Activated CD4-positive, alpha-beta T cell treated with anti-CD3 and anti-CD28 coated beads for 36 hours (primary cell): ENCODE results near the gene CRYBG3. TPM values are rescaled to one million over a fixed set of nuclear protein-coding genes. Genes with fewer than 3 reads are reported as not detected.

Experiments used
- ATAC-seq: fragments of 200-7000 bp; cut with Tn5 transposase; one replicate; pipeline ENCODE4 v1.10.0; 2021; ENCODE audit warnings: mild to moderate bottlenecking, moderate library complexity
- CTCF ChIA-PET: fragments of 350-600 bp; sonication (Branson Sonifier 250); formaldehyde crosslinking; loops from one replicate; lab custom pipeline; 2021; ENCODE audit warnings: antibody characterized with exemption; lab: Charles Lee
- POLR2A ChIA-PET: fragments of 350-600 bp; sonication (Branson Sonifier 250); formaldehyde crosslinking; loops from one replicate; lab custom pipeline; 2021; ENCODE audit warnings: antibody characterized with exemption, inconsistent platforms; lab: Charles Lee
- DNase-seq: peaks from one replicate; pipeline ENCODE4 v3.0.0-alpha.2; 2020
- H3K27ac Mint-ChIP-seq: one replicate; pipeline ENCODE4 v1.8.0; 2021; ENCODE audit warnings: mixed read lengths
- H3K27me3 Mint-ChIP-seq: one replicate; pipeline ENCODE4 v1.8.0; 2021; ENCODE audit warnings: mixed read lengths
- H3K36me3 Mint-ChIP-seq: one replicate; pipeline ENCODE4 v1.8.0; 2021; ENCODE audit warnings: low read depth, mixed read lengths
- H3K4me1 Mint-ChIP-seq: one replicate; pipeline ENCODE4 v1.8.0; 2021; ENCODE audit warnings: mixed read lengths
- H3K4me3 Mint-ChIP-seq: one replicate; pipeline ENCODE4 v1.8.0; 2021; ENCODE audit warnings: mild to moderate bottlenecking, moderate library complexity, mixed read lengths
- H3K9me3 Mint-ChIP-seq: one replicate; pipeline ENCODE4 v1.8.0; 2021; ENCODE audit warnings: low read depth, mixed read lengths
- intact Hi-C, 2 experiments: fragments of 100-400 bp; cut with DNase I in 1 of 2; cut with micrococcal nuclease in 1 of 2; formaldehyde crosslinking; loops; one replicate each; pipeline versions ENCODE4 v1.14.2 to v1.15.1; 2022 to 2024; cut with DNase I, micrococcal nuclease
- total RNA-seq, 2 experiments: library from RNA; stranded (reverse); gene quantifications; one replicate each; pipeline ENCODE4 v1.2.3, GENCODE V29; 2021

The CRYBG3 gene
- total RNA-seq, 2 experiments from 2014 or later, result 4.2 to 4.9 TPM

GRCh38 chr3:97974996-97975395, 153.2 kb downstream of the CRYBG3 start:
- Mint-ChIP-seq H3K27me3 (no peaks in the 10 kb centered on the region), H3K4me3 (no peak overlapping the region), H3K9me3 (no peaks in the 10 kb centered on the region), H3K36me3 (peaks cover 9% of the 10 kb centered on the region), H3K27ac (no peak overlapping the region), H3K4me1 (peaks cover 17% of the 10 kb centered on the region)
- intact Hi-C loops, result loop anchor here in 1 of 2 experiments (1.0 kb wide), 1 partner anchor 182 kb away; no protein-coding TSS in a partner anchor
- DNase-seq (no peak), ATAC-seq (no peak)
- ChIA-PET CTCF (no interaction called here), POLR2A (no interaction called here)

DNA sequence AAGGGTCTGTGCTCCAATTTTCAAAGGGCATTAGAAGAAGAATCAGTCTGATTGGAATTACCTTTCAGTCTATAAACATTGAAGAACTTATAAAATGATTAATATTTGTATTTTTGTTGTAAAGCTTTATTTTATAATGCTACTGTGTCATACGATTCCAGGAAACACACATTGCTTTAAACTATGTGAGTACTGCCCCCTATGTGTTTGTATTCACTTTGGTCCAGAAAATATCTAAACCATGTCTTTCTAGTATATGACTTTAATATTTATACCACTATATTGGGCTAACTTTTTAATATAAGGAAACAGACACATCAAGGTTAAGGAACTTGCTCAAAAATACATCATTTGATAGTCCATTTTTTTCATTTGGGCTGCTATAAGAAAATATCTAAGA, 153.7 kb downstream of the CRYBG3 start:
- DNase-seq (no peak), ATAC-seq (no peak)
- no peak overlapping the region for H3K4me3 Mint-ChIP-seq
- no peaks in the 10 kb centered on the region for H3K27me3 Mint-ChIP-seq
- no peak overlapping the region for H3K27ac Mint-ChIP-seq
- peaks cover 13% of the 10 kb centered on the region for H3K4me1 Mint-ChIP-seq
- intact Hi-C loops, result loop anchor here in 1 of 2 experiments (1.0 kb wide), 1 partner anchor 182 kb away; no protein-coding TSS in a partner anchor
- ChIA-PET POLR2A (no interaction called here), CTCF (no interaction called here)
- H3K9me3 Mint-ChIP-seq, result no peaks in the 10 kb centered on the region
- H3K36me3 Mint-ChIP-seq, result peaks cover 8% of the 10 kb centered on the region

DNA sequence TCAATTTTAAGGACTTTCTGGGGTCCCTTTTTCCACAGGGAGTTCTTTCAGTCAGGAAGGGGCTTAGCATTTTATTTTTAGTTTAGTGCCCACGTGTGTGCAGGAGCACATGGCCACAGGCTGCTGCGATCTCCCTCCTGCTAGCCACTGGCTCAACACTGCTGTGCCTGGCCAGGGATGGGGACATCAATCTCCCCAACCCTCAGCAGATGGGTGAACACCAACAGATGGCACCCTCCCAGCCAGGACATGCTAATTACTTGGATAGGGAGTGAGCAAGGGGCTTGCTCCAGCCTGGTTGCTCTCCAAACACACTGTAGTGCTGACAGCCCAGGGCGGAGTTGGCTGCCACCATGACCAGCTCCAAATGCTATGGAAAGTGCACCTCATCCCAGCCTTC, 157.8 kb downstream of the CRYBG3 start:
- DNase-seq (no peak), ATAC-seq (no peak)
- CTCF ChIA-PET, result interaction anchor here (0.8 kb wide), 1 partner anchor 489 kb away, joined by 3 read pairs; no protein-coding TSS in a partner anchor
- no peaks in the 10 kb centered on the region for H3K36me3 Mint-ChIP-seq
- H3K4me1 Mint-ChIP-seq, result peaks cover 15% of the 10 kb centered on the region
- H3K9me3 Mint-ChIP-seq, result no peaks in the 10 kb centered on the region
- peaks cover 2% of the 10 kb centered on the region for H3K27me3 Mint-ChIP-seq
- no peak overlapping the region for H3K27ac Mint-ChIP-seq
- intact Hi-C loops, result no loop called here
- no peak overlapping the region for H3K4me3 Mint-ChIP-seq
- POLR2A ChIA-PET, result no interaction called here

DNA sequence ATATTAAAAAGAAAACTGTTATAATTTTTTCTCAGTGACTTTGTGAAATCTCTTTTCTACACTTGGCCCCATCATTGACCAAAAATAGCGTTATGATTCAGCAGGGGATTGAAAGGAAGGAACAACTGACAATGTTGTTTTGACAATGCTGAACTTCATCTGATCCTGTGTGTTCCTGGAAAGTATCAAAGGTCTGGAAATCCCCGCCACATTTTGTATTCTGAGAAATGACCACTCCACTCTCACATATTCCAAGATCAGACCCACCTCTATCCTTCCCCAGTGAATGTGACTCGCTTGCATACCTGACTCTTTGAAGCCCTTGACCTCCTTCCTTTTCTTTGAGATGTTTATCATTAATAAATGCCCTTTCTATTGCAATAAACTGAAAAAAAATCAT, 160.1 kb downstream of the CRYBG3 start:
- POLR2A ChIA-PET, result no interaction called here
- H3K27ac Mint-ChIP-seq, result peak overlapping the region; percentile 19

GRCh38 chr3:97983933-97984491, 162.2 kb downstream of the CRYBG3 start:
- no peaks in the 10 kb centered on the region for H3K9me3 Mint-ChIP-seq
- no peak overlapping the region for H3K27ac Mint-ChIP-seq
- ChIA-PET POLR2A (no interaction called here), CTCF (interaction anchor here (1.3 to 1.6 kb wide), 5 partner anchors 13 to 112 kb away, joined by 3 to 5 read pairs (median 4); no protein-coding TSS in a partner anchor)
- ATAC-seq, result no peak
- H3K36me3 Mint-ChIP-seq, result no peaks in the 10 kb centered on the region
- DNase-seq, result no peak
- intact Hi-C loops, result no loop called here
- no peak overlapping the region for H3K4me3 Mint-ChIP-seq
- H3K4me1 Mint-ChIP-seq, result peaks cover 15% of the 10 kb centered on the region
- H3K27me3 Mint-ChIP-seq, result peaks cover 2% of the 10 kb centered on the region

More for the DNA sequence above, 160.1 kb downstream of the CRYBG3 start:
- peak; percentile 82 for ATAC-seq
- DNase-seq, result peak; percentile 35
- H3K27me3 Mint-ChIP-seq, result peaks cover 2% of the 10 kb centered on the region
- H3K9me3 Mint-ChIP-seq, result no peaks in the 10 kb centered on the region
- peaks cover 15% of the 10 kb centered on the region for H3K4me1 Mint-ChIP-seq
- no peaks in the 10 kb centered on the region for H3K36me3 Mint-ChIP-seq
- intact Hi-C loops, result no loop called here
- CTCF ChIA-PET, result interaction anchor here (1.0 kb wide), 1 partner anchor 40 kb away, joined by 4 read pairs; no protein-coding TSS in a partner anchor
- H3K4me3 Mint-ChIP-seq, result no peak overlapping the region

DNA sequence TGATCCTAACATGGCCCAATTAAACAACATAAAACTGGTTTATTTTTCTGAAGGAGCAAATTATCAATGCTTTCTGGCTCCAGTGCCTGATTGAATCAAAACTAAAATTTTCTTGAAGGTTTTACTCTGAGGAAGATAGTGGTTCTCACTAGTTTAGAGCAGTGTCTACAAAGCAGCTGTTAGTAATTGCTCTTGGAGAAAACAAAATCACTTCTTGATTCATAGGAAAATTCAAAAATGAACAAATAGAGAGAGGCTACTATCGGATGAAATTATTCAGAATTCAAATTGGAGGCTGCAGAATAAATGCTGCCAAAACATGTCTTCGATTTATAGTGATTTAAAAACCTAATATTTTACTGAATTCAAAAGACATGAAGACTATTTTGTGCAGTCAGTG, 165.5 kb downstream of the CRYBG3 start:
- POLR2A ChIA-PET, result no interaction called here
- Mint-ChIP-seq H3K4me1 (peaks cover 27% of the 10 kb centered on the region), H3K4me3 (no peak overlapping the region), H3K27ac (no peak overlapping the region), H3K9me3 (no peaks in the 10 kb centered on the region), H3K27me3 (peaks cover 2% of the 10 kb centered on the region), H3K36me3 (peaks cover 1% of the 10 kb centered on the region)
- DNase-seq, result no peak
- intact Hi-C loops, result no loop called here
- CTCF ChIA-PET, result interaction anchor here (0.5 to 0.6 kb wide), 2 partner anchors 51 to 346 kb away, joined by 3 read pairs; no protein-coding TSS in a partner anchor
- ATAC-seq, result no peak

DNA sequence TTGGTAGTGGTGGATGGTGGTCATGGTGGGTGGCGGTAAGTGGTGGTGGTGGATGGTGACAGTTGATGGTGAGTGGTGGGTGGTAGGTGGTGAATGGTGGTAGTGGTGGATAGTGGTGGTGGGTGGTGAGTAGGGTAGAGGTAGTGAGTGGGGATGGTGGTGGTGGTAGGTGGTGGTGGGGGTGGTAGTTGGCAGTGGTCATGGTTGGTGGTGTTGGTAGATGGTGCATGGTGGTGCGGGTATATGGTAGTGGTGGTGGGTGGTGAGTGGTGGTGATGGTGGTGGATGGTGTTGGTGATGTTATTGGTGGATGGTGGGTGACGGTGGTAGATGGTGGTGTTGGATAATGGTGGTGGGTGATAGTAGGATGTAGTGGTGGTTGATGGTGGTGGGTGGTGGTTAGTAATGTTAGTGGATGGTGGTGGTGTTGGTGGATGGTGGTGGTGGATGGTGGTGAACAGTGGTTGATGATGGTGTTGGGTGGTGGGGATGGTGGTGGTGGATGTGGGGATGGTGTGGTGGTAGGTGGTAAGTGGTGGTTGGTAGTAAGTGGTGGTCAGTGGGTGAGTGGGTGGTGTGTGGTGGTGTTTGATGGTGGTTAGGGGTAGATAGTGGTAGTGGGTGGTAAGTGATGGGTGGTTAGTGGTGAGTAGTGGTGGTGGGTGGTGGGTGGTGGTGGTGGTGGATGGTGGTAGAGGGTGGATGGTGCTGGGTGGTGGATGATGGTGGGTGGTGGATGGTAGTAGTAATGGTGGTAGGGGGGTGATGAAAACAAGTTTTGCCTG, 167.2 kb downstream of the CRYBG3 start:
- intact Hi-C loops, result no loop called here
- H3K27me3 Mint-ChIP-seq, result peaks cover 2% of the 10 kb centered on the region
- DNase-seq (no peak), ATAC-seq (no peak)
- no peak overlapping the region for H3K4me3 Mint-ChIP-seq
- H3K9me3 Mint-ChIP-seq, result no peaks in the 10 kb centered on the region
- ChIA-PET CTCF (no interaction called here), POLR2A (no interaction called here)
- H3K4me1 Mint-ChIP-seq, result peaks cover 23% of the 10 kb centered on the region
- peaks cover 1% of the 10 kb centered on the region for H3K36me3 Mint-ChIP-seq
- H3K27ac Mint-ChIP-seq, result no peak overlapping the region

GRCh38 chr3:97990624-97991292, 168.9 kb downstream of the CRYBG3 start:
- Mint-ChIP-seq H3K9me3 (no peaks in the 10 kb centered on the region), H3K27me3 (peaks cover 2% of the 10 kb centered on the region), H3K36me3 (peaks cover 1% of the 10 kb centered on the region), H3K4me1 (peaks cover 23% of the 10 kb centered on the region), H3K27ac (no peak overlapping the region), H3K4me3 (peak overlapping the region; percentile 39)
- intact Hi-C loops, result no loop called here
- ATAC-seq, result peak; percentile 66
- CTCF ChIA-PET, result interaction anchor here (0.7 kb wide), 1 partner anchor 20 kb away, joined by 3 read pairs; no protein-coding TSS in a partner anchor
- DNase-seq, result peak; percentile 45
- POLR2A ChIA-PET, result interaction anchor here (0.8 kb wide), 1 partner anchor 19 kb away, joined by 3 read pairs; the partner anchor contains the start of gene RIOX2

GRCh38 chr3:97991293-97991682, 169.5 kb downstream of the CRYBG3 start:
- no peak overlapping the region for H3K27ac Mint-ChIP-seq
- peaks cover 2% of the 10 kb centered on the region for H3K27me3 Mint-ChIP-seq
- H3K9me3 Mint-ChIP-seq, result no peaks in the 10 kb centered on the region
- peak; percentile 82 for ATAC-seq
- CTCF ChIA-PET, result interaction anchor here (0.6 to 0.7 kb wide), 3 partner anchors 20 to 47 kb away, joined by 3 read pairs; no protein-coding TSS in a partner anchor
- POLR2A ChIA-PET, result interaction anchor here (0.5 to 0.8 kb wide), 2 partner anchors 19 to 30 kb away, joined by 3 to 6 read pairs; partner anchors contain the start of gene RIOX2
- H3K4me1 Mint-ChIP-seq, result peaks cover 23% of the 10 kb centered on the region
- DNase-seq, result peak; percentile 38
- intact Hi-C loops, result no loop called here
- H3K4me3 Mint-ChIP-seq, result peak overlapping the region; percentile 39
- peaks cover 1% of the 10 kb centered on the region for H3K36me3 Mint-ChIP-seq

DNA sequence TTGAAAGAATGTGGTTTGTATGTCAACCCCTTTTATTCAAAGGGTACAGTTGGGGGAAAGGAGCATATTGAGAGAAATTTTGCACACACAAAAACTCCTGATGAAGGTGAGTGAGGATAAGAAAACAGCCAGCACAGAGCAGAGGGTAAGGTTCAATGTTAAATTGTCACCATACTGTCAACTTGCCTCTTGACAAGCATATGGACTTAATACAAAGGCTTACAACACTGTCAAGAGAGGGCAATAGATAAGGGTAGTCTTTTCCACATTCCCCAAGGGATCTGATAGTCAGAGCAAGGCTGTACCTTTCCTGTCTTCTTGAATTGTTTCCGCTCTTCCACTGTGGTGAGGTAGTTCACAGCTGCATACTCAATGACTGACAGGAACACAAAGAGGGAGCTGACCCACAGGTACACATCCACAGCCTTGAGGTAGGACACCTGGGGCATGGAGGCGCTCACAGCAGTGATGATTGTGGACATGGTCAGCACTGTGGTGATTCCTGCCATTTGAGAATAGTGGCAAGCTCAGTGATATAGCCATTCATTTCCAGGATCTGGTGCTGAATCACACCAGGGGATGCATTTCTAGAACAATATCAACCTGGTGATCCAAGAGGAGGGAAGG, 170.8 kb downstream of the CRYBG3 start:
- H3K36me3 Mint-ChIP-seq, result peaks cover 1% of the 10 kb centered on the region
- no peak overlapping the region for H3K4me3 Mint-ChIP-seq
- POLR2A ChIA-PET, result no interaction called here
- DNase-seq, result no peak
- peaks cover 2% of the 10 kb centered on the region for H3K27me3 Mint-ChIP-seq
- peaks cover 23% of the 10 kb centered on the region for H3K4me1 Mint-ChIP-seq
- intact Hi-C loops, result no loop called here
- CTCF ChIA-PET, result interaction anchor here (0.7 kb wide), 1 partner anchor 171 kb away, joined by 4 read pairs; no protein-coding TSS in a partner anchor
- no peak overlapping the region for H3K27ac Mint-ChIP-seq
- H3K9me3 Mint-ChIP-seq, result no peaks in the 10 kb centered on the region
- ATAC-seq, result no peak

DNA sequence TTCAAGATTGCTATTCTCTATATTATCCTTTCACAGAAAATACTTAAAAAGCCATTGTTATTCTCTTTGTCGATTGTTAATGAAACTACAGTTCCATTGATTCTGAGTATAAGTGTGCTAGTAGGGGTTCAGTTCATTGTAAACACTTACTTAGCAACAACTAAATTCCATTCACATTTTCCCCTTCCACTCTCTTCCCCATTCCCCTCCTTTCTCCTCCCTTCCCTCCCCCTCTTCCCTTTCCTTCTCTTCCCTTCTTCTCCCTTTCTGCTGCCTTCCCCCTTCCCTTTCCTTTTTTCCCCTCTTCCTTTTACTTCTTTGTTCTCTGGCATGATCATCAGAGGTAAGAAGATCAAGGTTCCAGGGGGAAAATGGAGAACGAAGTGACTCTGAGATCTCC, 171.7 kb downstream of the CRYBG3 start:
- ChIA-PET CTCF (no interaction called here), POLR2A (no interaction called here)
- Mint-ChIP-seq H3K4me1 (peaks cover 23% of the 10 kb centered on the region), H3K9me3 (no peaks in the 10 kb centered on the region), H3K27me3 (peaks cover 2% of the 10 kb centered on the region), H3K27ac (no peak overlapping the region), H3K4me3 (no peak overlapping the region), H3K36me3 (peaks cover 1% of the 10 kb centered on the region)
- ATAC-seq, result no peak
- no peak for DNase-seq
- intact Hi-C loops, result no loop called here
